Stimulated activated CD4-positive, alpha-beta T cell treated with anti-CD3 and anti-CD28 coated beads, TNF-alpha, amount 100 ng/mL, for 24 hours (primary cell): ENCODE results near the gene MYO18B.
A peak's percentile ranks its signal among the peaks of the same experiment; 100 is the strongest.

Source experiments
- DNase-seq, 3 experiments: peaks; one replicate each; pipeline ENCODE4 v3.0.0-alpha.2; 2020; ENCODE audit warnings: low read depth in 3 of 3

MYO18B gene

GRCh38 chr22:25900880-25901279 is 158.9 kb downstream of the MYO18B start:
- no peak for DNase-seq

DNA sequence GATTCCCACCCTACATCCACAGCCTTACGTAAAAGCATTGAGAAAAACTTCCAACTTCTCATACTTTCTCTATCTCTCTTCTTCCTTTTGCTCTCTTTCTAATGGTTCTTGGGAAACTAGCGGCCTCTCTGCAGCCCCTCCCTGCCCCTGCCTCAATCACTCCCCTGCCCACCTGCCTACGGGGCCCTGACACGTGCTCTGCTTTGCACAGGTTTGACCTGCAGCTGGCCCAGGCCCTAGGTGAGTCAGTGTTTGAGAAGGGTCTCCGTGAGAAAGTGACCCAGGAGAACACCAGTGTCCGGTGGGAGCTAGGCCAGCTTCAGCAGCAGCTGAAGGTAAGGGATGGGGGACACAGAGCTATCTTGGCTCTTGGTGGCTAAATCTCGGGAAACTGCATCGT is 160.4 kb downstream of the MYO18B start:
- DNase-seq = no peak

DNA sequence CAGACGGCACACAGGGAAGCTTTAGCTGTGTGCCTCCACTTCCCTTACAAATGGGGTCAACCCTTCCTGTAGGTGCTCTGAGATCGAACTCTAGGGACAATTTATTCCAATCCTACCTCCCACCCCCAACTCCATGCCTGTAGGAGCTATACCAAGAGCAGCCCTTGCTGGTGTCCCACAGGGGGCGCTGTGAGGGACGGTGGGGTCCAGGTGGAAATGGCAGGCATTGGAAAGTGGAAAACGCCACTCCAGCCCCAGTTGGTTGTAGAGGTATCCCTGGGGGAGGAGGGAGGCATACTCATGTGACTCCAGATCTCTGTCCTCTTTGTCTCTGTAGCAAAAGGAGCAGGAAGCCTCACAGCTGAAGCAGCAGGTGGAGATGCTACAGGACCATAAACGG is 161.3 kb downstream of the MYO18B start:
- peak in 1 of 3 experiments; percentile 1 for DNase-seq

GRCh38 chr22:25908212-25908611 is 166.2 kb downstream of the MYO18B start:
- no peak for DNase-seq

DNA sequence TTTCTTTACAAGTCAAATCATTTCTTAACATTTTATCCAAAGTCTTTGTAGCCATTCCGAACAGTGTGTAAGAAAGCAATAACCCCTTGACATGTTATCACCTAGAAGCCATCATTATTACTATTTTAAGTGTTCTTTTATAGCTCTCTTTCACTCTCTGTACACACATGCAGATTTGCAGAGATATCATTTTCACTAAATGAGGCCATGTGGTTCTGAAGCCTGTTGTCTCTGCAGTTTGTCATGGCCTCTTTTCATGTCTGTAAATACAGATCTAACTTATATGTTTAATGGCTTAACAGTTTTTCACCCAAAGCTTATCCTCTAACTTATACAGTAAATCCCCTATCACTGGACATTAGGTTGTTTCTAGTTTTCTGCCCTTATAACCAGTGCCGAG is 166.8 kb downstream of the MYO18B start:
- no peak for DNase-seq

DNA sequence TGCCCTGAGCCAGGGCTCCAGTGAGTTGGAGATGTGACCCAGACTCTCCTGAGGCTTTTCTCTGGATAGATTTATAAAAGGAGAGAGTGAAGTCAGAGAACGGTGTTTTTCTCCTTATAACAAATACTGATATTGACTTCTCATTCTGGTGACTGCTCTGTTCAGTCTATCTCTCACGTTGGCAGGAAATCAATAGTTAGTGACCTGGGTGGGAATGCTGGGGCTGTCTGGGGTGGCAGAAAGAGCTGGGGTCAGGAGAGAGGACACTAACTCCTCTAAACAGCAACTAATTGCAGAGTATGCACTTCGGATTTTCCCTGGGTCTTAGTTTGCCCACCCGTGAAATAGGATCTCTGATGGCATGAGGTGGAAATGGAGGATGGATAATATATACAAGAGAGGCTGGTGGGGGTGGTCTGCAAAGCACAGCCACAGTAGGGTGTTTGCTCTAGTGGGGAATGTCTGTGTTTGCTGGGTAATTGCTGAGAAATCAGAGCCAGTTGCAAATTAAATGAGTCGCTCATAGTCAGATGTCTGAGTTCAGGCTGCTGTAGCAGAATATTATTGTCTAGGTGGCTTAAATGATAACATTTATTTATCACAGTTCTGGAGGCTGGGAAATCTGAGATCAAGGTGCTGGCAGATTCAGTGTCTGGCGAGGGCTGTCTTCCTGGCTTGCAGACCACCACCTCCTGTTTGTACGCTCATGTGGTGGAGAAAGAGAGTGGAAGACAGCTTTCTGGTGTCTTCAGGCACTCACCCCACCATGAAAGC is 167.8 kb downstream of the MYO18B start:
- DNase-seq = no peak

DNA sequence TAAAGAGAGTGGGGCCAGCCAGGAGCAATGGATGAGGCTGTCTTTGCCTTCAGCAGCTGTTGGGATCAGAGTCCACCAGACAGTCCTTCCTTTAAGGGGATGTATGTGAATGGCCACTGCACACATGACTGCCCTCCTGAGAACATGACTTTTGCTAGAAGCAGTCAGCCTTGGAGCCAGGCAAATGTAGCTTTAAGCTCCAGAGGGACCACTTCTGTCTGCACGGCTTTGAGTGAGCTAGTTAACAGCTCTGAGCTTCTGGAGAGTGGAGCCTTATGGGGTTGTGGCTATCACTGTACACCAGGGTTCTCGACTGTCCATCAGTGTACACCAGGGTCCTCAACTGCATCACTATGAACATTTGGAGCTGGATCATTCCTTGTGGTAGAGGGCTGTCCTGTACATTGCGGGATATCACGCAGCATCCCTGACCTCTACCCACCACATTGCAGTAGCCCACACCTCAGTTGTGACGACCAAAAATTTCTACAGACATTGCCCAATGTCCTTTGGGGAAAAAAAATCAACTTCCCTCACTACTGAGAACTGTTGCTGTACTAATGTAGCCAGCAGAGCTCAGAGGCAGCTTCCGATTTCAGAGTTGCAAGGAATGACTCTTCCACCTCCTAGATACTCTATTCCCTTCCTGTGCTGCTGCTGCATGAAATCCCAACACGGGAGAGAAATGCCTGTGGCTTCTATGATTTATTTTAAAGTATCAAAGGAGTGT is 169.4 kb downstream of the MYO18B start:
- DNase-seq = no peak

DNA sequence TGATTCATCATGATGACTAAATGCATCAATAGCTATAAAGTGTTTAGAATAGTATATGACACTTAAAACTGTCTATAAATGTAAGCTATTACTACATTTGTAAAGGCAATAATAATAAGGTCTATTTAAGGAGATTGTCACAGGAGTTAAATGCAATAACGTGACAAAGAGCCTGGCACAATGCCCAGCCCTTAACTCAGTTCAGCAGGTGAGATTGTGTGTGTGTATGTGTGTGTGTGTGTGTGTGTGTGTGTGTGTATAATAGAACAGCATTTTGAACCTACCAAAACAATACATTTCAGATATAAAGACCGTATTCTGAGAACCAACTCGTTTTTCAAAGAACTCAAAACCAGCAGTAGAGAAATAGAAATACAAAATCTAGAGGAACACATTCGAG is 177.5 kb downstream of the MYO18B start:
- no peak for DNase-seq

- no peak for DNase-seq
These were observed 180.2 kb downstream of the MYO18B start for GRCh38 chr22:25922141-25922540.

- DNase-seq = no peak
These were observed 181.9 kb downstream of the MYO18B start for GRCh38 chr22:25923914-25924313.

DNA sequence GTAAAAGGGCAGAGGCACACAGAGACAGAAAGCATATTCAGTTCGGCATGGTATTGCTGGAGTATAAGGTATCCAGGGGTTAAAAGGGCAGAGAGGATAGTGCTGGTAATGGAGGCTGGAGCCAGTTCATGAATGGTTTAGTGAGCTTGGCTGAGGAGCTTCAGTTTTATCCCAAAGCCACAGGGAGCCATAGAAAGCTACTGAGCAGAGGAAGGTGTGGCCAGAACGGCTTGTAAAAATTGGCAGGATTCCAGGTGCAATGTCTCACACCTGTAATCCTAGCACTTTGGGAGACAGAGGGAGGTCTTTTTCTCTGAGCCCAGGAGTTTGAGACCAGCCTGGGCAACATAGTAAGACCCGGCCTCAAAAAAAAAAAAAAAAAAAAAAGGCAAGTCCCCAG is 186.1 kb downstream of the MYO18B start:
- DNase-seq = no peak

- DNase-seq = no peak
These were observed 187.4 kb downstream of the MYO18B start for GRCh38 chr22:25929321-25929878.

- no peak for DNase-seq
These were observed 188.1 kb downstream of the MYO18B start for GRCh38 chr22:25930083-25930482.

- no peak for DNase-seq
These were observed 188.9 kb downstream of the MYO18B start for GRCh38 chr22:25930788-25931310.

GRCh38 chr22:25933158-25933788 is 191.3 kb downstream of the MYO18B start:
- DNase-seq = no peak

DNA sequence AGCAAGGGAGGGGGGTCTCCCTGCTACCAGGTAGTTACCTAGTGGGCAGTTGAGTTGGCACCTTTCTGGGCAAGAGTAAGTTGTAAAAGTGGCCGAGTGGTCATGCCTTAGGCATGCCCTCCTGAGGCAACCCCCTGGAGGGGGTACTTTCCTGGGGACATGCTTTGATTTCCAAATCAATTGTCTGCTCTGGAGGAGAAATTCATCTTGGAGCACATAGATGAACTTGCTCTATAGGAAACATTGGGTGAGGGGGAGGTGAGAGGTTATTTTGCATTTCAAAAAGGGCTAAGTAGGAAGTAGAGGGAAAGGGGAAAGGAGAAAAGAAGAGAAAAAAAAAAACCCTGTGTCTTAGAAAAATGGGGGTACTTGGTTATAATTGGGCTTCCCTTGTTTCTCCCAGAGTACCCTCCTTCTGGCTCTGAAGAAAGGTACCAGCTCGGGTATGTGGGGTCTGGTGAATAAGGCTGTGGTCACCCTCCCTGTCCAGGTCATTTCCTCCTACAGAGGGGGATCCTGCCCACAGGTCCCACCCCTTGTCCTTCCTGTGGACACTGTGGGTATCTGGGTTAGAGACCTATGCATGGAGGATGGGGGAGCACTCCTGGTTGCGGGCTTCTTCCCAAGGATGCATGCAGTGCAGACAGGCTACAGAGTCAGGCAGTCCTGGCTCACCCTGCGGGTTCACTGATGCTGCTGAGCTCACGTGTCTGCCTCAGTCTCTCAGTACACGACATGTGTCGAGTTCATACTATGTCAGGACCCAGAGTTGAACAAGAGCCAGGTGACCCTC is 193.5 kb downstream of the MYO18B start:
- no peak for DNase-seq

- DNase-seq = no peak
These were observed 196.2 kb downstream of the MYO18B start for GRCh38 chr22:25938151-25938550.

- no peak for DNase-seq
These were observed 197.4 kb downstream of the MYO18B start for GRCh38 chr22:25939384-25939783.

DNA sequence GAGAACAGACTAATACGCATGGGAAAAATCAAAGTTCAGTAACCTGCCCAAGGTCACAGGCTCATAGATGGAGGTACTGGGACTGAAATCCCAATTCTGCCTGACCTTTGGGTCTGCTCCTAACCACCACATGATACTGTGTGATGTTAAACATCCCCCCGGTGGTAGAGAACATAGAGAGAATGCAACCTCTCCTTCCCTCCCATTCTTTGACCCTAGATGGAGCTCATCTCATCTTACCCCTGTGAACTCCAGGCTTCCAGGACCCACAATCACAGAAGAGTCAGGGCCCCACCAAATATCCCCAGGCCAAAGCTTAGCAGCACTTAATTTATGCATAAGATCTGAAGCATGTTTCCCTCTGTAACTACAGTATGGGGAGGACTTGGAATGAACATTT is 198.5 kb downstream of the MYO18B start:
- no peak for DNase-seq

GRCh38 chr22:25941365-25941960 is 199.5 kb downstream of the MYO18B start:
- DNase-seq = no peak
